ENCODE results near the gene FBXO30. TPM values are rescaled to one million over a fixed set of nuclear protein-coding genes. Genes with fewer than 3 reads are reported as not detected.

FBXO30 gene
- total RNA-seq, 2 donors from 2014 or later = 5.4 to 9.0 TPM

- DNase-seq = no peak
- H3K27ac ChIP-seq = no peak overlapping the region
These were observed 16.1 kb downstream of the FBXO30 start for GRCh38 chr6:145798530-145798929.

GRCh38 chr6:145789443-145789842, 25.2 kb downstream of the FBXO30 start:
- DNase-seq = no peak
- intact Hi-C loops (cut with DNase I) = no loop called here
- H3K4me3 ChIP-seq = no peak overlapping the region
- no peaks in the 10 kb centered on the region for H3K4me1 ChIP-seq
- no peak overlapping the region for H3K9ac ChIP-seq (ENCODE audit: low read depth in 2 of 2, low read length in 2 of 2)
- H3K27me3 ChIP-seq = no peaks in the 10 kb centered on the region
- no peak overlapping the region for H3K27ac ChIP-seq
- H3K36me3 ChIP-seq = no peaks in the 10 kb centered on the region
- TF ChIP-seq CTCF (IDR thresholded peaks at IDR 0.05) = no peak
- no peaks in the 10 kb centered on the region for H3K9me3 ChIP-seq

More at GRCh38 chr6:145798530-145798929, 16.1 kb downstream of the FBXO30 start:
- Histone ChIP-seq H3K4me1 (no peaks in the 10 kb centered on the region), H3K4me3 (no peak overlapping the region), H3K36me3 (no peaks in the 10 kb centered on the region), H3K9me3 (no peaks in the 10 kb centered on the region), H3K9ac (ENCODE audit: low read depth in 2 of 2, low read length in 2 of 2) (no peak overlapping the region), H3K27me3 (no peaks in the 10 kb centered on the region)
- intact Hi-C loops (cut with DNase I) = no loop called here
- no peak for TF ChIP-seq CTCF (IDR thresholded peaks at IDR 0.05)

- H3K9ac ChIP-seq (ENCODE audit: low read depth in 2 of 2, low read length in 2 of 2) = no peak overlapping the region
- H3K9me3 ChIP-seq = no peaks in the 10 kb centered on the region
- no peaks in the 10 kb centered on the region for H3K36me3 ChIP-seq
- no peak for DNase-seq
- H3K27me3 ChIP-seq = no peaks in the 10 kb centered on the region
- intact Hi-C loops (cut with DNase I) = no loop called here
- H3K4me1 ChIP-seq = no peaks in the 10 kb centered on the region
- H3K27ac ChIP-seq = no peak overlapping the region
- no peak for TF ChIP-seq CTCF (IDR thresholded peaks at IDR 0.05)
- H3K4me3 ChIP-seq = no peak overlapping the region
These were observed 26.9 kb downstream of the FBXO30 start for GRCh38 chr6:145787688-145788087.

- no peak overlapping the region for H3K27ac ChIP-seq
- intact Hi-C loops (cut with DNase I) = no loop called here
- H3K9me3 ChIP-seq = no peaks in the 10 kb centered on the region
- no peak overlapping the region for H3K9ac ChIP-seq (ENCODE audit: low read depth in 2 of 2, low read length in 2 of 2)
- no peaks in the 10 kb centered on the region for H3K27me3 ChIP-seq
- no peaks in the 10 kb centered on the region for H3K36me3 ChIP-seq
- DNase-seq = no peak
- H3K4me1 ChIP-seq = no peaks in the 10 kb centered on the region
- no peak overlapping the region for H3K4me3 ChIP-seq
- TF ChIP-seq CTCF (IDR thresholded peaks at IDR 0.05) = no peak
These were observed 29.9 kb downstream of the FBXO30 start for GRCh38 chr6:145784683-145785082.

- Histone ChIP-seq H3K4me1 (no peaks in the 10 kb centered on the region), H3K27ac (no peak overlapping the region), H3K9ac (ENCODE audit: low read depth in 2 of 2, low read length in 2 of 2) (no peak overlapping the region), H3K9me3 (no peaks in the 10 kb centered on the region), H3K36me3 (no peaks in the 10 kb centered on the region), H3K4me3 (no peak overlapping the region), H3K27me3 (no peaks in the 10 kb centered on the region)
- intact Hi-C loops (cut with DNase I) = no loop called here
- TF ChIP-seq CTCF (IDR thresholded peaks at IDR 0.05) = no peak
- no peak for DNase-seq
These were observed 30.8 kb downstream of the FBXO30 start for GRCh38 chr6:145783796-145784195.

- DNase-seq = no peak
- no peaks in the 10 kb centered on the region for H3K9me3 ChIP-seq
- no peak for TF ChIP-seq CTCF (IDR thresholded peaks at IDR 0.05)
- no peaks in the 10 kb centered on the region for H3K36me3 ChIP-seq
- H3K27me3 ChIP-seq = no peaks in the 10 kb centered on the region
- intact Hi-C loops (cut with DNase I) = no loop called here
- H3K4me1 ChIP-seq = no peaks in the 10 kb centered on the region
- H3K4me3 ChIP-seq = no peak overlapping the region
- H3K27ac ChIP-seq = no peak overlapping the region
- H3K9ac ChIP-seq (ENCODE audit: low read depth in 2 of 2, low read length in 2 of 2) = no peak overlapping the region
These were observed 41.7 kb downstream of the FBXO30 start for GRCh38 chr6:145772846-145773245.

All from colonic mucosa (tissue), 4 donors.